K562 (cell line): ENCODE measurements around the gene DDHD1. TPM values are rescaled to one million over a fixed set of nuclear protein-coding genes. Genes with fewer than 3 reads are reported as not detected.

Experiments
- FOXK2 ChIP-seq, 2 experiments: fragments of 450-650 bp; IDR thresholded peaks in 1 of 2; conservative IDR thresholded peaks in 1 of 2; 2 replicates each; pipeline ENCODE4 v1.6.1; 2016; ENCODE audit warnings: low read depth in 2 of 2, mild to moderate bottlenecking in 1 of 2
- REST ChIP-seq, 2 experiments: fragments of 450-650 bp; formaldehyde crosslinking in 1 of 2; IDR thresholded peaks; 2 replicates each; pipeline versions ENCODE4 v1.4.0 to v1.6.1; 2014 to 2020; ENCODE audit warnings: mild to moderate bottlenecking in 2 of 2, borderline replicate concordance in 1 of 2, low read depth in 1 of 2
- polyA plus RNA-seq, 8 experiments: library from polyadenylated mRNA; depleted of rRNA in 4 of 8; stranded (reverse) in 5 of 8; unstranded in 3 of 8; fragments of >200 nt; fragmentation: Nextera tagmentation in 2 of 8; fragmentation: Illumina TruSeq in 1 of 8; extraction: Ambion mirVana in 2 of 8; extraction: Trizol in 1 of 8; gene quantifications; 2 replicates each; pipeline versions ENCODE4 v1.2.1 to v1.2.3, GENCODE V29; 2011 to 2014; ENCODE audit warnings: inconsistent platforms in 1 of 8, missing spikeins in 1 of 8
- total RNA-seq, 7 experiments: library from RNA; depleted of rRNA in 6 of 7; stranded (reverse); fragments of >200 nt in 6 of 7; fragmentation: Illumina TruSeq in 2 of 7; extraction: Trizol in 2 of 7; gene quantifications; 2 replicates each; pipeline versions ENCODE4 v1.2.1 to v1.2.3, GENCODE V29; 2011 to 2021; ENCODE audit warnings: low replicate concordance in 1 of 7

The DDHD1 gene
- total and polyA plus RNA-seq, 9 of the 15 experiments (the other 6 are each of a cell fraction or from before 2014, with no cell fraction given), result 1.2 to 12.3 (median 5.0) TPM

GRCh38 chr14:53002576-53002975 lies 150.5 kb downstream of the DDHD1 start (continued):
- 0 out of 2 replicates have a peak, but pooled peaks have one; percentile 11 for TF ChIP-seq REST (IDR thresholded peaks at IDR 0.05; ENCODE audit: borderline replicate concordance)
- TF ChIP-seq REST (CRISPR knock-in tag; IDR thresholded peaks at IDR 0.05; ENCODE audit: low read depth), result no peak
- no peak for TF ChIP-seq FOXK2 (conservative IDR thresholded peaks at IDR 0.05 in 1 of 2, IDR thresholded peaks at IDR 0.05 in 1 of 2; ENCODE audit: low read depth in 2 of 2)
